Kidney (tissue), 14 donors: ENCODE results near the gene GATB. TPM values are rescaled to one million over a fixed set of nuclear protein-coding genes. Genes with fewer than 3 reads are reported as not detected.
A peak's percentile ranks its signal among the peaks of the same experiment; 100 is the strongest.

Experiments
- DNase-seq, 5 donors: peaks; one replicate each; pipeline ENCODE4 v3.0.0-alpha.2; 2013 to 2020
- FAIRE-seq: peaks from 2 replicates; lab custom pipeline; 2012; peaks lifted over from hg19 to GRCh38; lab: Jason Lieb, UNC
- H3K27ac ChIP-seq, 2 donors: one replicate each; pipeline ENCODE4 v1.7.0; 2013; ENCODE audit warnings: low read depth in 2 of 2, low read length in 2 of 2, inconsistent platforms in 1 of 2
- H3K27me3 ChIP-seq: one replicate; pipeline ENCODE4 v1.7.1; 2013; ENCODE audit warnings: low read length, inconsistent platforms; ENCODE audit not compliant: control insufficient read depth, insufficient read depth
- H3K36me3 ChIP-seq, 3 donors: one replicate each; pipeline versions ENCODE4 v1.7.0 to v1.7.1; 2013; ENCODE audit warnings: low read length in 3 of 3, control low read depth in 1 of 3, inconsistent platforms in 1 of 3; ENCODE audit not compliant: insufficient read depth in 3 of 3, control insufficient read depth in 2 of 3
- H3K4me1 ChIP-seq, 3 donors: one replicate each; pipeline versions ENCODE4 v1.7.0 to v1.7.1; 2013; ENCODE audit warnings: low read length in 3 of 3, inconsistent platforms in 1 of 3, low read depth in 1 of 3; ENCODE audit not compliant: control insufficient read depth in 2 of 3, insufficient read depth in 2 of 3
- H3K4me3 ChIP-seq, 3 donors: one replicate each; pipeline versions ENCODE4 v1.7.0 to v1.8.1; 2013; ENCODE audit warnings: low read length in 3 of 3, control low read depth in 1 of 3, inconsistent platforms in 1 of 3
- H3K9ac ChIP-seq, 3 donors: one replicate each; pipeline versions ENCODE4 v1.7.0 to v1.7.1; 2013; ENCODE audit warnings: low read length in 3 of 3, control low read depth in 1 of 3, inconsistent platforms in 1 of 3
- H3K9me3 ChIP-seq, 3 donors: one replicate each; pipeline versions ENCODE4 v1.7.0 to v1.7.1; 2013; ENCODE audit warnings: low read length in 3 of 3, control low read depth in 1 of 3, inconsistent platforms in 1 of 3; ENCODE audit not compliant: control insufficient read depth in 2 of 3, insufficient read depth in 1 of 3
- intact Hi-C: fragments of 100-400 bp; cut with DNase I; formaldehyde crosslinking; loops from one replicate; pipeline ENCODE4 v1.11.1; 2022
- polyA plus RNA-seq: library from polyadenylated mRNA; stranded (reverse); fragments of 350-450 nt; fragmentation: Illumina TruSeq; extraction: RNeasy Lipid Tissue Mini Kit (QIAGEN cat#74804); gene quantifications from one replicate; pipeline ENCODE4 v1.2.3, GENCODE V29; 2014; ENCODE audit warnings: low read depth, low replicate concordance; ENCODE audit not compliant: insufficient read depth
- total RNA-seq: library from RNA; stranded (reverse); fragmentation: NEBNext Ultra II Directional; extraction: Animal tissue kit (Norgen Biotek cat#: 25700); gene quantifications from one replicate; pipeline ENCODE4 v1.2.1, GENCODE V29; 2021
- TF ChIP-seq, protein P1 (sequence below): IDR thresholded peaks from 3 replicates; pipeline ENCODE4 v1.5.1; 2012; ENCODE audit warnings: mild to moderate bottlenecking, moderate library complexity, borderline replicate concordance; ENCODE audit not compliant: insufficient read depth; ENCODE audit errors: extremely low read depth
- donor health status: control.
- donor health status: control.
- donor health status: control.
- donor health status: control.
- donor health status: control.
- donor health status: DM: yes; HTN: yes; CAD: no.
- donor health status: Normal renal cell carcinoma (clear cell type).

Gene GATB
- total and polyA plus RNA-seq, 2 donors from 2014 or later = 17.0 to 50.9 TPM

DNA sequence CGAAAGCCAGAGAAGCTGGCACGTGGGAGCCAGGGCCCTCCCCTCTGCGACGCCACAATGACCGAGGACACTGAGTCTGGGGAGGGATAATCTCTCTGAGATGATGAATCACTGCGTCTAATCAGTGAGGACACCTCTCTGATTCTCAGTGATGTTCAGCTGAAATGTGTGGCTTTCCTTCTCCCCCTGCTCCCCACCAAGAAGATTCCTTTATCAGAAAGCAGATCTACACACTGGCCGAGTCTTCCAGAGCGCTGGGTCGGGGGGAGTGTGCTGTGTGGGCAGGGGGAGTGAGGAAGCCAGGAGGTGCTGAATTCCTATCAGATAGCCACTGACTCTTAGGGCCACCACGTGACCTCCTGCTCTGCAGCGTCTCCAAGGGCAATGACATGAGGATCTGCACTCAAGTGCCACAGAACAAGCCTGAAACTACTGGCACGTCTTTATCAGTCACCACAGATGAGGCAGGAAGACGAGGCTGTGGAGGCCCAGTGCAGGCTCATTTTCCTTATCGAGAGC lies 89.2 kb downstream of the GATB start:
- intact Hi-C loops = no loop called here
- TF ChIP-seq, protein P1, sequence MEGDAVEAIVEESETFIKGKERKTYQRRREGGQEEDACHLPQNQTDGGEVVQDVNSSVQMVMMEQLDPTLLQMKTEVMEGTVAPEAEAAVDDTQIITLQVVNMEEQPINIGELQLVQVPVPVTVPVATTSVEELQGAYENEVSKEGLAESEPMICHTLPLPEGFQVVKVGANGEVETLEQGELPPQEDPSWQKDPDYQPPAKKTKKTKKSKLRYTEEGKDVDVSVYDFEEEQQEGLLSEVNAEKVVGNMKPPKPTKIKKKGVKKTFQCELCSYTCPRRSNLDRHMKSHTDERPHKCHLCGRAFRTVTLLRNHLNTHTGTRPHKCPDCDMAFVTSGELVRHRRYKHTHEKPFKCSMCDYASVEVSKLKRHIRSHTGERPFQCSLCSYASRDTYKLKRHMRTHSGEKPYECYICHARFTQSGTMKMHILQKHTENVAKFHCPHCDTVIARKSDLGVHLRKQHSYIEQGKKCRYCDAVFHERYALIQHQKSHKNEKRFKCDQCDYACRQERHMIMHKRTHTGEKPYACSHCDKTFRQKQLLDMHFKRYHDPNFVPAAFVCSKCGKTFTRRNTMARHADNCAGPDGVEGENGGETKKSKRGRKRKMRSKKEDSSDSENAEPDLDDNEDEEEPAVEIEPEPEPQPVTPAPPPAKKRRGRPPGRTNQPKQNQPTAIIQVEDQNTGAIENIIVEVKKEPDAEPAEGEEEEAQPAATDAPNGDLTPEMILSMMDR = no peak
- no peak overlapping the region for H3K27ac ChIP-seq
- DNase-seq (peak in 1 of 5 donors; percentile 40), FAIRE-seq (no peak)
- peaks cover 2 to 17% (median 7%) of the 10 kb centered on the region in 3 donors for H3K4me1 ChIP-seq
- no peaks in the 10 kb centered on the region for H3K9me3 ChIP-seq
- H3K4me3 ChIP-seq = no peak overlapping the region
- peaks cover 0 to 3% (median 0%) of the 10 kb centered on the region in 3 donors for H3K36me3 ChIP-seq
- H3K27me3 ChIP-seq = no peaks in the 10 kb centered on the region
- no peak overlapping the region for H3K9ac ChIP-seq

DNA sequence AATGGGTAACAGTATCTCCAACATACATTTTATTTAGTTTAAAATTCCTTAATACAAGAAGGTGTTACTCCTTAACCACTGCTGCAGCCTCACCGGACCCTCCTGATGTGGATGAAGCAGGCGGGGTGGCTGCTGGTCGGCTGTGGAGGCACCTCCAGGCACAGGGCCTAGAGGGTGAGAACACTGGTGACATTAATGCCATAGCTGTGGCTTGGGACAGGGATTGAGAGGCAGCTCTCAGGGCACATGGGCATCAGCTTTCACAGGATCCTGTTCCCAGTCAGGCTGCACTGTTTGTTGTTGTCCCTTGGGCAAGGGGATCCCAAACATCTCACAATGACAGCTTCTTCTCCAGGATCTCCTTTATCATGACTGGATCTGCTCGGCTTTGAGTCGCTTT lies 90.0 kb downstream of the GATB start:
- no peak for DNase-seq
- Histone ChIP-seq H3K4me3 (no peak overlapping the region), H3K4me1 (peaks cover 2 to 14% (median 7%) of the 10 kb centered on the region in 3 donors), H3K27ac (no peak overlapping the region), H3K9ac (no peak overlapping the region), H3K36me3 (peaks cover 0 to 3% (median 0%) of the 10 kb centered on the region in 3 donors), H3K27me3 (no peaks in the 10 kb centered on the region), H3K9me3 (no peaks in the 10 kb centered on the region)
- TF ChIP-seq, protein P1 = no peak
- intact Hi-C loops = no loop called here
- FAIRE-seq = no peak

DNA sequence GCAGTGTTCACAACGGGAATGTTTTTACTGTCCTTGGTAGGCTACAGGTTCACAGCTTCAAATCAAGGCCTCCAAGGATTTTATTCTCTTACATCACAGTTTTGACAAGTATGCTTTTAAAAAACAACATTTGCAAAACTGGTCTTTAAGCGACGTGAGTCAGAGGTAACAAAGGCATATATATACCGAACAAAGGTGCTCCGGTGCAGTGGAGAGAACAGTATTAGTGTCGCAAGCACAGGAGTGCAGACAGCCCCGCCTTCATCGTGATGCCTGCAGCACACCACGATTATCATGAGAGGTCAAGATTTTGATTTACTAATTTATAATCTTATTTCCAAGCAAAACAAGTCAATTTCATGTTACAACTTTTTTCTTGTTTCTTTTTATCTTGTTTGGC lies 90.8 kb downstream of the GATB start:
- intact Hi-C loops = no loop called here
- FAIRE-seq (no peak), DNase-seq (no peak)
- Histone ChIP-seq H3K27ac (no peak overlapping the region), H3K4me1 (peaks cover 2 to 14% (median 7%) of the 10 kb centered on the region in 3 donors), H3K9me3 (no peaks in the 10 kb centered on the region), H3K36me3 (peaks cover 0 to 3% (median 0%) of the 10 kb centered on the region in 3 donors), H3K9ac (no peak overlapping the region), H3K27me3 (no peaks in the 10 kb centered on the region), H3K4me3 (no peak overlapping the region)
- TF ChIP-seq, protein P1 = no peak
